WTC11 (cell line): ENCODE data around the gene PTPRG. TPM values are rescaled to one million over a fixed set of nuclear protein-coding genes. Genes with fewer than 3 reads are reported as not detected.

Experiments used
- ATAC-seq: fragments of 200-7000 bp; cut with Tn5 transposase; 2 replicates; pipeline ENCODE4 v1.10.0; 2021; ENCODE audit warnings: mild to moderate bottlenecking, moderate library complexity
- CTCF ChIA-PET: fragments of 300-600 bp; sonication (Branson Sonifier 250); formaldehyde crosslinking; loops from one replicate; lab custom pipeline; 2021; ENCODE audit warnings: antibody characterized with exemption; lab: Charles Lee
- POLR2A ChIA-PET: fragments of 350-600 bp; sonication (Branson Sonifier 250); formaldehyde crosslinking; loops from one replicate; lab custom pipeline; 2021; ENCODE audit warnings: antibody characterized with exemption; lab: Charles Lee
- DNase-seq: peaks from one replicate; pipeline ENCODE4 v3.0.0; 2021; ENCODE audit warnings: low spot score
- H3K27ac Mint-ChIP-seq: 2 replicates; pipeline ENCODE4 v1.8.0; 2021; ENCODE audit warnings: mixed read lengths
- H3K27me3 Mint-ChIP-seq: 2 replicates; pipeline ENCODE4 v1.8.0; 2021; ENCODE audit warnings: low read depth, mild to moderate bottlenecking, moderate library complexity, mixed read lengths
- H3K36me3 Mint-ChIP-seq: 2 replicates; pipeline ENCODE4 v1.8.0; 2021; ENCODE audit warnings: mixed read lengths
- H3K4me1 Mint-ChIP-seq: 2 replicates; pipeline ENCODE4 v1.8.0; 2022; ENCODE audit warnings: mixed read lengths
- H3K4me3 Mint-ChIP-seq: 2 replicates; pipeline ENCODE4 v1.8.0; 2021; ENCODE audit warnings: mild to moderate bottlenecking, moderate library complexity, mixed read lengths
- H3K9me3 Mint-ChIP-seq: 2 replicates; pipeline ENCODE4 v1.8.0; 2021; ENCODE audit warnings: mixed read lengths
- AFF4 ChIP-seq: sonication (generic); formaldehyde crosslinking; IDR thresholded peaks from 2 replicates; pipeline ENCODE4 v1.8.1; 2023; ENCODE audit warnings: mild to moderate bottlenecking, missing genetic modification reagents, borderline replicate concordance
- ATF1 ChIP-seq: sonication (generic); formaldehyde crosslinking; IDR thresholded peaks from 2 replicates; pipeline ENCODE4 v1.8.1; 2023; ENCODE audit warnings: mild to moderate bottlenecking, moderate library complexity, missing genetic modification reagents
- CBFB ChIP-seq: sonication (generic); formaldehyde crosslinking; IDR thresholded peaks from 2 replicates; pipeline ENCODE4 v1.8.1; 2022; ENCODE audit warnings: mild to moderate bottlenecking, low read depth, missing genetic modification reagents
- E2F4 ChIP-seq: sonication (generic); formaldehyde crosslinking; IDR thresholded peaks from 2 replicates; pipeline ENCODE4 v1.8.1; 2022; ENCODE audit warnings: low read depth, mild to moderate bottlenecking, moderate library complexity, missing genetic modification reagents, borderline replicate concordance
- E2F5 ChIP-seq: sonication (generic); formaldehyde crosslinking; IDR thresholded peaks from 2 replicates; pipeline ENCODE4 v1.8.1; 2022; ENCODE audit warnings: mild to moderate bottlenecking, moderate library complexity, missing genetic modification reagents
- ELF4 ChIP-seq: sonication (generic); formaldehyde crosslinking; IDR thresholded peaks from 2 replicates; pipeline ENCODE4 v1.8.1; 2022; ENCODE audit warnings: low read depth, mild to moderate bottlenecking, moderate library complexity, missing genetic modification reagents
- ERG ChIP-seq: fragments of 250-450 bp; sonication (Bioruptor Pico); IDR thresholded peaks from 2 replicates; pipeline ENCODE4 v1.8.0; 2021; ENCODE audit warnings: mild to moderate bottlenecking
- FOXK1 ChIP-seq: sonication (generic); formaldehyde crosslinking; IDR thresholded peaks from 2 replicates; pipeline ENCODE4 v1.8.0; 2022; ENCODE audit warnings: mild to moderate bottlenecking, moderate library complexity, missing genetic modification reagents
- FOXP1 ChIP-seq: sonication (generic); formaldehyde crosslinking; IDR thresholded peaks from 2 replicates; pipeline ENCODE4 v1.8.0; 2022; ENCODE audit warnings: missing genetic modification reagents, mild to moderate bottlenecking, moderate library complexity, borderline replicate concordance
- GABPB1 ChIP-seq: sonication (generic); formaldehyde crosslinking; IDR thresholded peaks from 2 replicates; pipeline ENCODE4 v1.8.1; 2023; ENCODE audit warnings: mild to moderate bottlenecking, missing genetic modification reagents
- GTF2I ChIP-seq: fragments of 250-450 bp; sonication (Bioruptor Pico); conservative IDR thresholded peaks from 2 replicates; pipeline ENCODE4 v1.4.0; 2021; ENCODE audit warnings: mild to moderate bottlenecking
- NFYB ChIP-seq: sonication (generic); formaldehyde crosslinking; conservative IDR thresholded peaks from 2 replicates; pipeline ENCODE4 v1.8.0; 2022; ENCODE audit warnings: low read depth, missing genetic modification reagents
- NR2C2 ChIP-seq: sonication (generic); formaldehyde crosslinking; IDR thresholded peaks from 2 replicates; pipeline ENCODE4 v1.8.0; 2022; ENCODE audit warnings: mild to moderate bottlenecking, missing genetic modification reagents
- PRRX2 ChIP-seq: fragments of 250-450 bp; sonication (Bioruptor Pico); IDR thresholded peaks from 2 replicates; pipeline ENCODE4 v1.8.0; 2021; ENCODE audit warnings: mild to moderate bottlenecking
- RELA ChIP-seq: sonication (generic); formaldehyde crosslinking; IDR thresholded peaks from 2 replicates; pipeline ENCODE4 v1.8.1; 2022; ENCODE audit warnings: missing genetic modification reagents, mild to moderate bottlenecking, borderline replicate concordance
- RORB ChIP-seq: fragments of 250-450 bp; sonication (Bioruptor Pico); IDR thresholded peaks from 2 replicates; pipeline ENCODE4 v1.9.0; 2021; ENCODE audit warnings: mild to moderate bottlenecking
- SMAD4 ChIP-seq: sonication (generic); formaldehyde crosslinking; IDR thresholded peaks from 2 replicates; pipeline ENCODE4 v1.8.0; 2022; ENCODE audit warnings: mild to moderate bottlenecking, missing genetic modification reagents
- SP1 ChIP-seq: sonication (generic); formaldehyde crosslinking; conservative IDR thresholded peaks from 2 replicates; pipeline ENCODE4 v1.8.1; 2022; ENCODE audit warnings: missing genetic modification reagents
- TCF7 ChIP-seq: sonication (generic); formaldehyde crosslinking; IDR thresholded peaks from 2 replicates; pipeline ENCODE4 v1.8.0; 2022; ENCODE audit warnings: mild to moderate bottlenecking, low read depth, missing genetic modification reagents, moderate library complexity
- USF1 ChIP-seq: sonication (generic); formaldehyde crosslinking; IDR thresholded peaks from 2 replicates; pipeline ENCODE4 v1.8.0; 2022; ENCODE audit warnings: mild to moderate bottlenecking, missing genetic modification reagents
- ZBTB43 ChIP-seq: sonication (generic); formaldehyde crosslinking; IDR thresholded peaks from 2 replicates; pipeline ENCODE4 v1.8.1; 2023; ENCODE audit warnings: mild to moderate bottlenecking, missing genetic modification reagents
- ZNF138 ChIP-seq: sonication (generic); formaldehyde crosslinking; conservative IDR thresholded peaks from 2 replicates; pipeline ENCODE4 v1.8.1; 2022; ENCODE audit warnings: mild to moderate bottlenecking, moderate library complexity, missing genetic modification reagents
- ZNF232 ChIP-seq: sonication (generic); formaldehyde crosslinking; IDR thresholded peaks from 2 replicates; pipeline ENCODE4 v1.8.0; 2022; ENCODE audit warnings: mild to moderate bottlenecking, missing genetic modification reagents
- ZNF317 ChIP-seq: sonication (generic); formaldehyde crosslinking; IDR thresholded peaks from 2 replicates; pipeline ENCODE4 v1.8.1; 2023; ENCODE audit warnings: low read depth, mild to moderate bottlenecking, moderate library complexity, missing genetic modification reagents, borderline replicate concordance
- ZNF396 ChIP-seq: fragments of 250-450 bp; sonication (Bioruptor Pico); IDR thresholded peaks from 2 replicates; pipeline ENCODE4 v1.8.0; 2021; ENCODE audit warnings: mild to moderate bottlenecking, moderate library complexity, borderline replicate concordance
- ZNF416 ChIP-seq: fragments of 250-450 bp; sonication (Bioruptor Pico); IDR thresholded peaks from 2 replicates; pipeline ENCODE4 v1.9.0; 2021; ENCODE audit warnings: mild to moderate bottlenecking, inconsistent platforms
- ZNF425 ChIP-seq: fragments of 250-450 bp; sonication (Bioruptor Pico); conservative IDR thresholded peaks from 2 replicates; pipeline ENCODE4 v1.9.0; 2021; ENCODE audit warnings: mild to moderate bottlenecking
- total RNA-seq: library from RNA; stranded (reverse); gene quantifications from 3 replicates; pipeline ENCODE4 v1.2.3, GENCODE V29; 2021

Gene PTPRG
- total RNA-seq, 1 experiment from 2014 or later: 106 TPM

GRCh38 chr3:61688307-61688984 is 127.1 kb downstream of the PTPRG start:
- ChIA-PET POLR2A (interaction anchor here (0.7 to 1.8 kb wide), 4 partner anchors 11 to 127 kb away, joined by 4 to 7 read pairs (median 4); partner anchors contain the start of gene PTPRG), CTCF (interaction anchor here (0.6 to 1.9 kb wide), 9 partner anchors 8 to 248 kb away, joined by 3 to 15 read pairs (median 3); partner anchors contain the start of gene PTPRG)
- ATAC-seq: peak; percentile 92
- Mint-ChIP-seq H3K27me3 (no peaks in the 10 kb centered on the region), H3K4me1 (peaks cover 97% of the 10 kb centered on the region), H3K4me3 (peak overlapping the region; percentile 48), H3K27ac (peak overlapping the region; percentile 94), H3K9me3 (no peaks in the 10 kb centered on the region), H3K36me3 (peaks cover 5% of the 10 kb centered on the region; the same call in 1 of the 2 replicates)
- peak; percentile 84 for DNase-seq
- peak; percentile 63 for TF ChIP-seq FOXP1 (CRISPR knock-in tag)
- no peak for TF ChIP-seq ELF4 (CRISPR knock-in tag)
- peak; percentile 41; the same call in 1 of the 2 replicates for TF ChIP-seq E2F5 (CRISPR knock-in tag)
- no peak for TF ChIP-seq ZNF138
- no peak for TF ChIP-seq AFF4
- no peak for TF ChIP-seq GABPB1 (CRISPR knock-in tag)
- no peak for TF ChIP-seq USF1
- 0 out of 2 replicates have a peak, but pooled peaks have one; percentile 56 for TF ChIP-seq SMAD4 (CRISPR knock-in tag)
- TF ChIP-seq ZNF232 (CRISPR knock-in tag): no peak
- TF ChIP-seq RELA (CRISPR knock-in tag): no peak
- no peak for TF ChIP-seq E2F4 (CRISPR knock-in tag)
- peak; percentile 87; the same call in 1 of the 2 replicates for TF ChIP-seq ZBTB43
- no peak for TF ChIP-seq RORB (CRISPR knock-in tag)
- TF ChIP-seq ATF1: no peak
- TF ChIP-seq ZNF416 (CRISPR knock-in tag): no peak
- TF ChIP-seq NFYB (CRISPR knock-in tag): no peak
- no peak for TF ChIP-seq NR2C2 (CRISPR knock-in tag)
- TF ChIP-seq FOXK1: peak; percentile 81
- TF ChIP-seq ERG: no peak
- TF ChIP-seq TCF7: no peak
- peak; percentile 56; the same call in 1 of the 2 replicates for TF ChIP-seq SP1
- no peak for TF ChIP-seq CBFB (CRISPR knock-in tag)
- TF ChIP-seq GTF2I: peak; percentile 68
- no peak for TF ChIP-seq PRRX2 (CRISPR knock-in tag)
- TF ChIP-seq ZNF317 (CRISPR knock-in tag): no peak
- 0 out of 2 replicates have a peak, but pooled peaks have one; percentile 59 for TF ChIP-seq ZNF396 (CRISPR knock-in tag)
- no peak for TF ChIP-seq ZNF425 (CRISPR knock-in tag)
